Osteoblast (primary cell): ENCODE measurements around the gene DLG5. TPM values are rescaled to one million over a fixed set of nuclear protein-coding genes. Genes with fewer than 3 reads are reported as not detected.

ENCODE experiments used
- DNase-seq: peaks from one replicate; pipeline ENCODE4 v3.0.0; 2011; ENCODE audit warnings: low spot score, mixed read lengths; ENCODE audit not compliant: insufficient read length; ENCODE audit errors: missing footprints
- H2AFZ ChIP-seq: 2 replicates; pipeline ENCODE4 v1.6.0; 2011; ENCODE audit warnings: mild to moderate bottlenecking, low read length
- H3K27ac ChIP-seq: 2 replicates; pipeline ENCODE4 v1.5.1; 2011; ENCODE audit warnings: mild to moderate bottlenecking, low read depth, low read length, moderate library complexity
- H3K27me3 ChIP-seq: 2 replicates; pipeline ENCODE4 v1.6.0; 2012; ENCODE audit warnings: mild to moderate bottlenecking, control low read depth, inconsistent platforms, low read length, moderate library complexity; ENCODE audit not compliant: insufficient read depth
- H3K36me3 ChIP-seq: 2 replicates; pipeline ENCODE4 v1.5.1; 2011; ENCODE audit warnings: mild to moderate bottlenecking, low read length, control low read depth, moderate library complexity; ENCODE audit not compliant: insufficient read depth
- H3K4me1 ChIP-seq: 2 replicates; pipeline ENCODE4 v1.5.1; 2011; ENCODE audit warnings: mild to moderate bottlenecking, low read length, control low read depth, moderate library complexity; ENCODE audit not compliant: insufficient read depth
- H3K4me2 ChIP-seq: 2 replicates; pipeline ENCODE4 v1.6.0; 2011; ENCODE audit warnings: mild to moderate bottlenecking, low read length; ENCODE audit not compliant: insufficient read depth
- H3K4me3 ChIP-seq: fragments of 200-600 bp; sonication (generic); 3 replicates; pipeline ENCODE4 v1.5.1; 2012; ENCODE audit warnings: mild to moderate bottlenecking, low read length, inconsistent platforms; ENCODE audit not compliant: insufficient read depth
- H3K79me2 ChIP-seq: 2 replicates; pipeline ENCODE4 v1.6.0; 2012; ENCODE audit warnings: mild to moderate bottlenecking, low read length, control low read depth, inconsistent platforms; ENCODE audit not compliant: insufficient read depth
- H3K9me3 ChIP-seq: 2 replicates; pipeline ENCODE4 v1.5.1; 2011; ENCODE audit warnings: low read depth, low read length, control low read depth
- H4K20me1 ChIP-seq: 2 replicates; pipeline ENCODE4 v1.6.0; 2012; ENCODE audit warnings: mild to moderate bottlenecking, low read length, control low read depth; ENCODE audit not compliant: insufficient read depth
- CTCF ChIP-seq: IDR thresholded peaks from 2 replicates; pipeline ENCODE4 v1.5.1; 2011; ENCODE audit warnings: mild to moderate bottlenecking, low read depth, low read length, moderate library complexity; ENCODE audit errors: extremely low read depth
- total RNA-seq: library from RNA; depleted of rRNA; stranded (reverse); fragments of >200 nt; gene quantifications from 2 replicates; pipeline ENCODE4 v1.2.3, GENCODE V29; 2012

The DLG5 gene
- total RNA-seq, 1 donor, result 51.4 TPM

GRCh38 chr10:77845451-77845850 is 81.1 kb downstream of the DLG5 start:
- DNase-seq, result no peak
- H3K27me3 ChIP-seq, result no peaks in the 10 kb centered on the region
- no peak overlapping the region for H2AFZ ChIP-seq
- no peak for TF ChIP-seq CTCF
- peaks cover 31% of the 10 kb centered on the region for H3K36me3 ChIP-seq
- H3K4me3 ChIP-seq, result no peak overlapping the region
- H3K9me3 ChIP-seq, result no peaks in the 10 kb centered on the region
- H3K79me2 ChIP-seq, result peaks cover 3% of the 10 kb centered on the region
- H3K4me1 ChIP-seq, result peaks cover 26% of the 10 kb centered on the region
- H4K20me1 ChIP-seq, result peaks cover 3% of the 10 kb centered on the region
- peak overlapping the region; percentile 50 for H3K4me2 ChIP-seq
- H3K27ac ChIP-seq, result peak overlapping the region; percentile 60

DNA sequence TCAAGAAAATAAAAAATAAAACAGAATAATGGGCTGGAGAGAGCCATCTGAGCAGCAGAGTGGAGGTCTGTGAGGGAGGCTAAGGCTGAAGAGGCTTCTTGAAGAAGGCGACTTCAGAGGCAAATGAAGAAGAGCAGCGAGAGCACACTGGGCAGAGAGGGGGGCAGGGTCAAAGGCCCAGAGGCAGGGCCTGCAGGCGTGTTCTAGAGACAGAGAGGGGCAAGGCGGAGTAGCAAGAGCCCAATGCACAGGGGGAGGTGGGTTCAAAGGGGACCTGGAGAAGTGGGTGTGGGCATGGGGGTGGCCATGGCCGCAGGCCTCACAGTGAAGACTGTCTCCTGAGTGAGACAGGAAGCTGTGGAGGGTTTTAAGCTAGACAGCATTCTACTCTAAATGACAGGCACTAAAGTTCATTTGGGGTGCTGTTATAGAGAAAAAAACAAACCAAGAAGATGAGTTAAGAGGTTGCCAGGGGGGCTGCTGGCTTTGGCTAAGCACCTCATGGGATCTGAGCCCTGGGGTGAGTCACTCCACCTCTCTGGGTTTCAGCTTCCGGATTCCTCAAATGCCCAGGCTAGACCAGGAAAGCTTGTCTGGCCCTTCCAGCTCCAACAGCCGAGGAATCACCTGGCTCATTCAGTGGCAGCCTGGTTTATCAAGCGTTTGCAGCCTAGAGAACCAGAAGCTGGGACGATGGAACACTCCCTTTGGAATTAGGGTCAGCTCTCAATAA is 81.7 kb downstream of the DLG5 start:
- peak; percentile 97 for DNase-seq
- peaks cover 3% of the 10 kb centered on the region for H4K20me1 ChIP-seq
- TF ChIP-seq CTCF, result no peak
- no peak overlapping the region for H3K4me3 ChIP-seq
- peaks cover 31% of the 10 kb centered on the region for H3K36me3 ChIP-seq
- peak overlapping the region; percentile 60 for H3K27ac ChIP-seq
- H3K27me3 ChIP-seq, result no peaks in the 10 kb centered on the region
- H3K9me3 ChIP-seq, result no peaks in the 10 kb centered on the region
- H2AFZ ChIP-seq, result no peak overlapping the region
- H3K79me2 ChIP-seq, result peaks cover 3% of the 10 kb centered on the region
- peaks cover 26% of the 10 kb centered on the region for H3K4me1 ChIP-seq
- H3K4me2 ChIP-seq, result peak overlapping the region; percentile 50

GRCh38 chr10:77844177-77844576 is 82.4 kb downstream of the DLG5 start:
- no peak overlapping the region for H3K4me3 ChIP-seq
- peaks cover under 1% of the 10 kb centered on the region for H4K20me1 ChIP-seq
- TF ChIP-seq CTCF, result no peak
- peaks cover 3% of the 10 kb centered on the region for H3K79me2 ChIP-seq
- no peak overlapping the region for H3K27ac ChIP-seq
- H3K36me3 ChIP-seq, result peaks cover 31% of the 10 kb centered on the region
- no peak overlapping the region for H3K4me2 ChIP-seq
- no peaks in the 10 kb centered on the region for H3K9me3 ChIP-seq
- H3K4me1 ChIP-seq, result peaks cover 26% of the 10 kb centered on the region
- no peaks in the 10 kb centered on the region for H3K27me3 ChIP-seq
- DNase-seq, result no peak
- H2AFZ ChIP-seq, result no peak overlapping the region

DNA sequence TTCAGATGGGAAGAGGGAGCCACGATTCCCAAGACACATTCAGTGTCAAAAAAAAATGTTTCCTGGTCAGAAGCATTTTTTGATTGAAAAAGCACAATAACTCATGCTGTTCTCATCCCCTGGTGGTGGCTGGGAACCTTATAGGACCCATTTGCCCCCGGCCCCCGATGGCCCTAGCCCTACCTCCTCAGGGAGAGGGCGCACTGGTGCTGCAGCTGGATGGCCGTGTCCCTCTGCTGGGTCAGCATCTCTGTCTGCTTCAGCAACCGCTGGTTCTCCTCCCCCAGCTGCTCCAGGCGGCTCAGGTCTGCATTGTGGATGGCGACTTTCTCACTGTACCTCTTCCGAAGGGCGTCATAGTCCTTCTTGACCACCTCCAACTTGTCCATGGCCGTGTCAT is 83.3 kb downstream of the DLG5 start:
- H2AFZ ChIP-seq, result no peak overlapping the region
- H3K4me3 ChIP-seq, result no peak overlapping the region
- H3K9me3 ChIP-seq, result no peaks in the 10 kb centered on the region
- no peaks in the 10 kb centered on the region for H3K27me3 ChIP-seq
- peaks cover 31% of the 10 kb centered on the region for H3K36me3 ChIP-seq
- DNase-seq, result no peak
- H3K4me1 ChIP-seq, result peaks cover 26% of the 10 kb centered on the region
- TF ChIP-seq CTCF, result no peak
- no peak overlapping the region for H3K27ac ChIP-seq
- H4K20me1 ChIP-seq, result peaks cover 2% of the 10 kb centered on the region
- peaks cover 3% of the 10 kb centered on the region for H3K79me2 ChIP-seq
- no peak overlapping the region for H3K4me2 ChIP-seq
